DMS153 (cell line): ENCODE results near the gene LY6G6C.

Experiments used
- DNase-seq: peaks from one replicate; lab custom pipeline; 2025; lab: John Stamatoyannopoulos, UW

The LY6G6C gene

DNA sequence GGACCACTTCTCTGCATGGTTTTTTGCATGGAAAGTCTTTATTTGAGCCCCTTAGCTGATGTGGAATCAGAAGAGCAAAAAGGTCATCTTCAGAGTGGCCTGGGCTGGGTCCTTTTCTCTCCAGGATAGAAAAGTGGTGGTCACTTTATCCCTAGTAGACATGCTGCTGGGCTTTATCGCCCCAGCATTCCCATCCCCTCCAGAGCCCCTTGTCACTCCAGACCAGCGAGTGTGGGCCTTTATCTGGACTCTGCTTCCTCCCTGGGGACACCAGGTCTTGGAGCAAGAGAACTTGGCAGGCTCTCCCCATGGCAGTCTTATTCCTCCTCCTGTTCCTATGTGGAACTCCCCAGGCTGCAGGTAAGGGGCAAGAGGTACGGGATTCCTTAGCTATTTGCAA, 14.9 kb downstream of the LY6G6C start, which contains the start of gene LY6G6F:
Gene LY6G6F (plus strand): TSS at position 268 of the 400 bp plus-strand sequence. CDS start 41 bp downstream, at position 309.
- no peak for DNase-seq

GRCh38 chr6:31705931-31706330, 15.6 kb downstream of the LY6G6C start:
- DNase-seq = no peak

DNA sequence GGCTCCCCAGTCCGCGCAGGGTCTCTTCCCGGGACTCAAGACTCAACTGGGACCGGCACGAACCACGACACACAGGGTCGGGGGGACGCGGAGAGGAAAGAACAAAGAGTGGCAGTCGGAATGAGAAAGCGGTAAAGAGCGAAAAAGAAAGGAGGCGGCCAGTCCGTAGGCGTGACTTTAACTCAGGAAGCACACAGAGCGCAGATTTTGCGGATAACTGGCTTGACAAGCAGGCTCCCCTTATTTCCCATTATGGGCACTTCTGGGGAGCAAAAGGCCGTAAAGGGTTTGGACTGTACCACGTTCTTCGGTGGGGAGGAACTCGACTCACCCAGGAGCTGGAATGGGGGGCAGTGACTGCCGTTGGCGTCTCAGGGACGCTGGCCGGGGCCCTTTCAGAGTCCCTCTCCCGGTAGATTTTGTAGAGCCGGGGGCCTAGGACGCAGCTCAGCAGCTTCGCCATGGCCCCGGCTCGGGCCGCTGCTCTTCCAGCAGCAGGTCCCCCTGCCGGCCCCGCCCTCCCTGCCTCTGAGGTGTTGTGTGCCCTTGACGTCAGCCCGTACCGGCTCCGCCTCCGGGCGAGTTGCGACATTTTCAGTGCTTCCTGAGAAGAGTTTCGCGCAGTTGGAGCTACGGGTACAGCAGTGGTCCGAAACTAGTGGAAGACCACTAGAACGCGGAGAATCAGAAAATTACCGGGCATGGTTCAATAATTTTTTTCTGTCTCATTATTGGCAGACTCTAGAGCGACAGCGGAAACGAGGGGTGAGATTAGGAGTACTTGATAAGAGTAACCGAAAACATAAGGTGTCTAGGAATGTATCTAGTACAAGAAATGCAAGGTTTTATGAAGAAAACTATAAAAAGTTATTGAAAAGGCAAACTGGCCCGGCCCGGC, 18.5 kb downstream of the LY6G6C start, which contains the start of gene ABHD16A:
Gene ABHD16A (minus strand): TSS at position 506 of the 898 bp plus-strand sequence. CDS start 43 bp downstream, at position 463.
- peak; percentile 92 for DNase-seq

GRCh38 chr6:31702405-31702818, 19.1 kb downstream of the LY6G6C start:
- no peak for DNase-seq

- peak; percentile 5 for DNase-seq
Measured at GRCh38 chr6:31701666-31702404, 19.7 kb downstream of the LY6G6C start.

- DNase-seq = no peak
Measured at GRCh38 chr6:31700740-31701401, 20.7 kb downstream of the LY6G6C start.

DNA sequence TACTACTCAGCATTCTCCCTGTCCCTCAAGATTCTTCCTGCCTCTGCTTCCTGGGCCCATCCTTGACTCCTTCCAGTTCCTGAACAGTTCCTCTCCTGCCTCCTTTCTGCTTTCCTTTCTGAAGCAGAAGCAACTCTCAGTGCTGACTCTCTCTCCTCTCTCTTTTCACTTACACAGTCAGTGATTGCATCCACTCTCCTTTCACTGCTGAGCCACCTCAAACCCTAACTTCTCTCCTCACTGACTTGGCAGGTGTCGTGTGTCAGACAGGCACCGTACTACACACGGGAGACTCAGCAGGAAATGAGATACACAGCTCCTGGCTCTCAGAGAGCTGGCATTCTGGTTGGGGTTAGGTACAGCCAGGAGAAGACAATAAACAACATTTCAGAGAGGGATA, 24.0 kb downstream of the LY6G6C start:
- no peak for DNase-seq

DNA sequence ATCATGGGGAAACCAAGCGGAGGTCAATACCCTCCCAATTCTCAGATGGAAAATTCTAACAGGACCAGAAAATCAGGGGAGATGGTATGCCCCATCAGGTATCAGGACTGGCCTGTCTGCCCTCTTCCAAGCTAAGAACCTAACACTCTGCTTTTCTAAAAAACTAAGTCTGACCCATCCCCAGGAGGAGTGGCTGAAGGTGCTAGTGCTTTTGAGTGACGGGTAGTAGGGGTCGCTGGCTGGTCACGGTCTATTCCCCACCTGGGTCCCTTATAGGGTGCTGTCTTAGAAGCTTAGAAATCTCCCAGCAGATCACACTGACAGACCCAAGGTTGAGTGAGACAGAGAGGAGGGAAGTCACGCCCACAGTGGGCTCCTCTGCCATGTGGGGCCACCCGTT, 28.0 kb downstream of the LY6G6C start:
- DNase-seq = no peak

GRCh38 chr6:31692886-31693285, 28.7 kb downstream of the LY6G6C start:
- DNase-seq = no peak

GRCh38 chr6:31692353-31692752, 29.2 kb downstream of the LY6G6C start:
- no peak for DNase-seq

- DNase-seq = no peak
Measured at GRCh38 chr6:31691564-31692108, 29.9 kb downstream of the LY6G6C start.

- no peak for DNase-seq
Measured at GRCh38 chr6:31691078-31691463, 30.5 kb downstream of the LY6G6C start.

DNA sequence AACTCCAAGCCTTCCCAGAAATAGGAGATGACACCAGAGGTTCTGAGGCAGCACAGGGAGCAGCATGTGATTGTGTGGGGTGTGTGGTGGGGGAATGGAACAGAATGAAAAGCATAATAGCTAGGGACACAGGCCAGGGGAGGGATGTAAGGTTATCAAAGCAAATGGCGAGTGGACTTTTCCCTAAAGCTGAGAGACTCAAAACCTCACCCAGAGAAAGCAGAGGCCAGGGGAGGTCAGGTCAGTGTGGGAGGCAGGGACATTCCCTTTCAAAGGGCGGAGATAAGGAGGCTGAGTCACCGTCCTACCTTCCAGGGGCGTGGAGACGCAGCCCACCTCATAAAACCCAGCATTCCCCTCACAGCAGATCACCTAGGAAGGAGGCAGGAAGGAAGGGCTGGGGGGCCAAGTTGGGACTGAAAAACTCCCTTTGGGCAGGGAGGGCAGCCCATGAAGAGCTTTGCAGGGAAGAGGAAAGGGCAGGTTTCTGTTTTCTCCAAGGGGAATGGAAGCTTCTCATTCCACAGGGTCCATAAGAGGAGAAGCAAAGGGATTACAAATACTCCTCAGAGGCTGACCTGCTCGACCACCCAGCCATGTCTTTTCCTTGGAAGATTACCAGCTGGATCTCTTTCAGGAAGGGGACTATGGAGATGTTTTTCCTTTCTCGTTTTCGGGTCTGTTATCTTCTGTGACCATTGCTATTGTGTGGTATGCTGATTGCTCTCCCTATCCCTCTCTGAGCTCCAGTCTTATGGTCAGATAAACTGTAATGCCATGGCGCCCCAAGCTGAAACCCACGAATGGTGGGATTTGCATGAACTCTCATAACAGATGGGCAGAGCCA, 31.1 kb downstream of the LY6G6C start:
- no peak for DNase-seq

DNA sequence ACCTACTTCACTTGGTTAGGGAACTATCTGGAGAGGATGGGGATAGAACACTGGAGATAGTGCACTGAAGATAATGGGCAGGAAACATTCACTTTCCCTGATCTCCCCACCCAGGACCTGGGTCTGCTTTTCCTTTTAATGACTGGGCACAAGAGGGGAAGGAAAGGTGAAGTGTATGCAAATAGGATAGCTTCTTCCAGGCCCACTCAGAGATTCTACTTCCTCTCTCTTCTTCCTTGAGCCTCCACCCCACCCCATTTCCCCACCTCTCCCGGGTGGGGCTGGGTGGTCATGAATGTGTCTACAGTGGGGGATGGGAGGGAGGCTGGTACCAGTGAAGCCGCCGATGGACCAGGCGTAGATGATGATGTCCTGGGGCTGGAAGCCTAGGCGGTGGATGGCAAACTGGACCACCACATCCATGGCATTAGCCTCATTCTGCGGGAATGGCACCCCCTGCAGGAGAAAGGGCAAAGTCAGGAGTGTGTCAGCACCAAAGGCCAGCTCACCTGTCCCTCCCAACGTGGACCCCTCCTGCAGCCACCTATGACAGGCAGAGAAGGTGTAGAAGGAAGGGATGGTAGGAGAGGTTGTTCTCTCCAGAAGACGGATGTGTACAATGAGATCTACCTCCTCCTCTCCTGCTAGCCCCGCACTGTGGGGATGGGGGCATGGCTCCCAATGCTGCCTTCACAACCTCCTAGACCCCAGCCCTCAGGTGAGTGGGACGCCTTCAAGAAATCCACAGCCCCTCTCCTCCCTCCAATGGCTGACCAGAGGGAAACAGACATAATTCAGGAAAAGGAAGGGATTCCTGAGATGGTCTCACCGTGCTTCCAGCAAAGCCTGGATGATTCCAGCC, 32.1 kb downstream of the LY6G6C start:
- no peak for DNase-seq

DNA sequence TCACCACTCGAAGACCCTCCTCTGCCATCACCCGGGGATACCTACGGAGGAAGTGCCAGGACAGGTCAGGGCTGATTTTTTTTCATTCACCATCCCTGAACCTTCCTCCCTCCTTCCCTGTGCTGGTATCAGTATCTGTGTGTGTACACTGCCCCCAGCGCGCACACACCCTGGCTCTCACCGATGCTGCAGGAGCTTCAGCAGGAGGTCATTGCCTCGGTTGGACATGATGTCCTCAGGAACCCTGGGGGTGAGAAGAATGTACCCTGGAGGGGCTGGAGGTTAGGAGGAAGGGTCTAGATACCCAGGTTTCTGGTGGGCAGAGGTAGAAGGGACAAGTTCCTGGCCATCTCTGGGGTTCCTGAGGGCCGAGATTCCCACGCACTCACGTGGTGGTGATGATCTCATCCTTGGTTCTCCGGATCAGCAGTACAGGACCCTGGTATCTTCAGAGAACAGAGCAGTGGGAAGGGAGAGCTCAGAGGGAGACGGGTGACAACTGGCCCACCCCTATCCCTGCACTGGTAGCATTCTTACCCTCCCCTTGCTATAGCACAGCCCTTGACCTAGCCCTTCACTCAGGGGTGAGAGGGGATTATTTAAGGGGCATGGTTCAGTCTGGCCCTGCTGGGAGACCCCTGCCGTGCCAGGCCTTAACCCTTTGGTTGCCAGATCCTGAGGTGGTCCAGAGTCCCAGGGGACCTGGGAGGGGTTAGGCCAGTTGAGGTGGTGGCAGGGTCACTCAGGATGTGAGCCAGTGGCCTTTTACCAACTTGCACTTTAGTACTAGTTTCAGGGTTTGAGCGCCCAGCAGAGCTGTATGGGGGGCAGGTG, 33.5 kb downstream of the LY6G6C start:
- no peak for DNase-seq

- no peak for DNase-seq
Measured at GRCh38 chr6:31687321-31687720, 34.2 kb downstream of the LY6G6C start.

DNA sequence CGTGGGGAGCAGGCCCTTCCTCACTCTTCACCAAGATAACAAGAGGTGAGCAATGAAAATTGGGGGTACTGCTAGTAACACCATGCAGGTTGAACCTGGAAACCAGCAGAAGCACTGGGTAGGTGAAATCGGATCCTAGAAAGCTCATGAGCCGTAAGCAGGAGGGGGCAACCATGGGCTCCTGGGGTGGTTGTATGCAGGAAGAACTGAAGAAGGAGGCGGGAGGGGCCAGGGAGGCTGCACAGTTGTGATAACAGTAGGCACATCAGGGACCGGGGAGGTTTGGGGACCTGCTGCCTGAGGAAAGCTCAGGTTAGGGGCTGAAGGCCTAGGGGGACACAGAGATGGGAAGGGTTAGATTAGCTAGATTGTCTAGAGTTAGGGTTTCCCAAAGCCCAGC, 35.1 kb downstream of the LY6G6C start:
- DNase-seq = no peak

DNA sequence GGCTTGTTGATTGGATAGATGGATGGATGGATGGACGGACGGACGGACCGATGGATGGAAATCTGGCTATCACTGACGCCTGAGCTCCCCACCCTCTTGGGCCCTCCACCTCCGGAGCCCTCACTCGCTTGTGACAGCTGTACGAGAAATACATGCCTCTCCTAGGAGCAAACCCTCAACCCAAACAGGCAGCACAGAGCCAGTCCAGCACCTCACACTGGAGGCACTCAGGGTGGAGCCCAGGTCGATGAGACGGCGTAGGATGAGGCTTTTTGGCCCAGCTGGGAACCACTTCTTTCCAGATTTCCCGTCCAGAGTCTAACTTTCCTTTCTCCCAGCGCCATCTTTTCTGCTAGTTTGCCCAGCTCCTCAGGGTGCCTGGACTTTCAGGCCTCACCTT, 38.0 kb downstream of the LY6G6C start:
- no peak for DNase-seq

- no peak for DNase-seq
Measured at GRCh38 chr6:31681135-31681671, 40.3 kb downstream of the LY6G6C start.
